Measurements from ENCODE around the gene TNFRSF21.
"Not testable (repeated sequence)": the region's sequence is repeated elsewhere in the genome, so short reads cannot be mapped to it uniquely, and the experiment has no call there.

Gene TNFRSF21

DNA sequence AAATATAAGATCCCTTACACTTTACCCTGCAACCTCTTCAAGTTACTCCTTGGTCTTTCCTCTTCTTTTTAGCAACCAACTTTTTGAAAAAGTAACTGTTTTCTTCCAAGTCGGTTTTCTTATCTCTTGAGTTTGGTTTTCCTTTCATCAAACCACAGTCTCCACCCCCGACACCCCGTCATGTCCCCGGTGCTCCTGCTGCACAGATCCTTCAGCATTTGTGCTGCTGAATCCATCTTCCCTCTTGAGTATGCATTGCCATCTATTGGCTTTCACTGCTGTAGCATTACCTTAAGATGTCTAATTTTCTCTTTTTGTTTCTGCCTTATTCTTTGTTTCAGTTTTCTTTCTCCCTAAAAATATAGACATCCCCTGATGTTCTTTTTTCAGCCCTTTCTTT is 11.9 kb upstream of the TNFRSF21 start:
- no peak for DNase-seq

DNA sequence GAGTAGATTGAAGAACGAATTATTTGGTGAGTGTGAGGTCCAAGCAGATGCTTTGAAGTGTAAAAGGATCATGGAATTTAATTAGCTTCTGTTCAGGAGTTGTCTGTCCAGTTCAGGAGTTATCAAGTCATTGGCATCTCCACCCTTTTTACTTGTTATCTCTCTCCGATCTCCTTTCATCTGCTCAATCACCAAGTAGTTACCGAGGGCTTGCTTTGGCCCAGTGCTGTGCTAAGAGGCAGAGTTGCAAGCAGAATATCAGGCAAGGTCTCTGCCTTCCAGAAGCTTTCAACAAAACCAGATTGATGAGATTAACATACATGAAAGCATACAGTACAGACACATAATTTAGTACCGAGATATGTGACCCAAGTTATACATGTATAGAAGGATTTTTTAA is 10.2 kb upstream of the TNFRSF21 start:
- DNase-seq: no peak

DNA sequence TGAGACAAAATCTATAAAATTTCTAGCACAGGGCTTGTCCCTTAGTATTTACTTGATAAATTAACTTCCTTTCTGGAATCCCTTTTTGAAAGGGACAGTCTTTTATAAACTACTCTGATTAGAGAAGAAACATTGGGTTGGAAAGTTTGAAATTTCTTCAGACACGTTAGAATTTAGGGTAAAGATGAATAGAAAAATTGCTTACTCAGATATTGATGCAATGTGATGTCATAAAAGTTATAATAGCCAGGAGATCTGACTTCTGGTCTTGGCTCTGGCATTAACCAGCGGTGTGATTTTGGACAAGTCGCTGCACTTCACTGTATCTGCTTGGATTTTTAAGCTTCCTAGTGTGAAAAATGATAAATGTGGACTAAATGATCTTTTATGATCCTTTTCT is 9.7 kb upstream of the TNFRSF21 start:
- no peak for DNase-seq

DNA sequence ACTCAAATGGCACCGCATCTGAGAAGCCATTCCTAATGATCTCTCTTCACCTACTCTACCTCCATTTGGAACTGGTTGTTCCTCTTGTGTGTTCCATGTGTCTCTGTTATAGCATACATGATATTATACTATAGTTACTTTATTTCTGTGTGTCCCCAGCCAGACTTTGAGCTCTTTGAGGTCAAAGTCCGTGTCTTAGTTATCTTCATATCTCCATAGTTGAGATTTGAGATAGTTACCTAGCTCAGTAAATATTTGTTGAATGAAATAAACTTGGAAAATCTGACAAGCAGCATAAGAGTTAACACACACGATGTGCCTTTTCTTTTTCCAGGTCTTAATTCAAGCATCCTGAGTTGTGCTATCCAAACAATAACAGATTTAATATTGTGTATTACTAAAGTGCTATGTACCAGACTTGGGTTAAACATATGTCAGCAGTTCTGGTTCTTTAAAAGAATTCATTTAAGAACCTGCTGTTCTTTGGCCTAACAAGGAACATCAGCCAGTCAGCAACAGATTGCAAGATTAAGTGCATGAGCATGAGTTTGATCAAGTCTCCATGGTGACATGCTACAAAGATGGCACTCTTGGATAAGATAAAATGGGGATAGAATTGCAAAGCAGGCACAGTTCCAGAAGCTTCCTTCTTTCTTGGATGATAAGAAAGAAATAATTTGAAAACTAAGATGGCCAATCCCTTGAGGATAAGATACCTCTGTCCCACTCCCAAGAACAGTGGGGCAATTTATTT is 8.7 kb upstream of the TNFRSF21 start:
- DNase-seq: no peak

DNA sequence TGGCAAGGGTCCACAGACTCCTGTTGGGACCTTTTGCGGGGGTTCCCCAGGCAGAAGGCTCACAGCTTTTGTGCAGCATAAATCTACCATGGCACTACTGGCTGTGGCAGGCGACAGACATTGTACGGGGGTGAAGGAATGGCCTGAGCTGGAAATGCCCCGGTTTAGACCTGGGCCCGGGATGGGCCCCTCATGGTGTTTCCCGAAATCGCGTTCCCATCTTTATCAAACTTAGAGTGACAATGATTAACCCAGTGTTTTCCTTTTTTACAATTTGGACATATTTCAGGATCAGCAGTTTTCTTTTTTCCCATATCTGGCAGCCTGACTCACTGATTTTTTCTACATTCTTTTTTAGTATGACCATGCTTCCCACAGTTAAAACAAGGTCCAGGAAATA is 5.5 kb upstream of the TNFRSF21 start:
- not testable (repeated sequence) for DNase-seq

- DNase-seq: no peak
Measured at GRCh38 chr6:47310131-47310480, 401 bp upstream of the TNFRSF21 start.

- DNase-seq: no peak
Measured at GRCh38 chr6:47308552-47309290, 984 bp downstream of the TNFRSF21 start.

GRCh38 chr6:47308198-47308517 is 1.5 kb downstream of the TNFRSF21 start:
- no peak for DNase-seq

- no peak for DNase-seq
Measured at GRCh38 chr6:47307362-47308197, 2.1 kb downstream of the TNFRSF21 start.

GRCh38 chr6:47306887-47307286 is 2.8 kb downstream of the TNFRSF21 start:
- DNase-seq: no peak

DNA sequence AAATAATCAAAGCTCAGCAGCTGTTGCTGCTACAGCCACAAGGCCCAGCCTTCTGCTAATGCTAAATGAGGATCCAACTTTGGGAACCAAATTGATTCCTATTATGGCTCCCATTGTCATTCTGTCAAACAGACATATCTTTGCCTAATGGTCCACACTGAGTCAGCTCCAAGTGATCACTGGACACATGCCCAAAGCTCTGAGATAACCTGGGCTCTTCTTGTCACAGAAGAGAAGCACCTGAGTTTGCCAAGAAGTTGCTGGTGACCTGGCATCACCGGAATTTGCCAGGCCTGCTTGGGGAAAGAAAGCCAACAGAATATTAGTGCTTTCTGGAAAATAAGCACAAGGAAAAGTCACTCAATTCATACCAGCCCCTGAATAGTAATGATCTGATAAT is 5.8 kb downstream of the TNFRSF21 start:
- DNase-seq: no peak

DNA sequence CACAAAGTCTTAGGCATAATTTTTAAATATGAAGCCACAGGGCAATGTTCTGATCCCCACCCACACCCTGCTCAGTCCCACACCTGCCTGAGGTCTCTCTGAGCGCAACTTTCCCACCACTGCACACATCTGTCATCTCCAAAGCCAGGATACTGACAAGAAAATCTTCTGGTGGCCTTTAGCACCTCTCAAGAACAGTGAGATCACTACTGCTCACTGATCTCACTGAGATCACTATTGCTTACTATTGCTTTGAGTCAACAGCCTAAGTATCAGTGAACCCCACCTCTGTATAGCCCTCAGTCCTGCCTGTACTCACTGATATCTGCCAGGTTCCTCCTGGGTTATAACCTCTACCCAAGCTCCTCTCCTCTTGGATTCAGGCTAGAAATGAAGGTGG is 6.4 kb downstream of the TNFRSF21 start:
- DNase-seq: no peak

GRCh38 chr6:47302043-47302442 is 7.7 kb downstream of the TNFRSF21 start:
- DNase-seq: no peak

- no peak for DNase-seq
Measured at GRCh38 chr6:47301441-47301840, 8.3 kb downstream of the TNFRSF21 start.

DNA sequence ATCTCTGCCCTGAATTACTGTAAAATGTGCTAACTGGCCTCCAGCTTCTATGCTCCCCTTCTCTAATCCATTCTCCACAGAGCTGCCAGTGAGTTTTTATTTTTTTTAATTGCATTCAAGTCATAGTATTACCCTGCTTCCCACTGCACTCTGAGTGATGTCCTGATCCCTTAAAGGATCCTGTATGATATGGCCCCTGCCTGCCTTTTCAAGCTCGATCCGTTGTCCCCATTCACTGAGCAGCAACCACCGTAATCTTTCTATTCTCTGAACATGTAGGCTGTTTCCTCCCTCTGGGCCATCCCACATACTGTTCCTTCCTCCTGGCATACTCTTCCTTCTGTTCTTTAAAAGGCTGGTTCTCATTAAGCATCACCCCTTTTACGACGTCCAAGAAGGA is 9.3 kb downstream of the TNFRSF21 start:
- DNase-seq: no peak

DNA sequence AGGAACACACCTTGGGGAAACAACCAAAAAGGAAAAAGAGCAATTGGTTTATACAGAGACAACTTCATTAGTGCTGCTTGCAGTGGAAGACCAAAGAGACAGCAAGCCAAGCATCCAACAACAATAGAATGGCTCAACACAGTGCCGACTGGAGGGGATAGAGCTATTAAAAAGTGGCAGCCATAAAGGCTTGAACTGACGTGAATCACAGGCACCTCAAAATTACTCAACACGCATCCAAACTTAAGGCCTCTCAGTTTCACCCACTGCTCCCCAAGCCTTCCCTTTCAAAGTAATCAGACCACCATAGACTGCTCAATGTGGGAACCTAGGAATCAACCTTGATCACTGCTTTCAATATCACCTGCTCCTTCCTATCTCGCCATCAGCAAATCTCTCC is 9.7 kb downstream of the TNFRSF21 start:
- no peak for DNase-seq

DNA sequence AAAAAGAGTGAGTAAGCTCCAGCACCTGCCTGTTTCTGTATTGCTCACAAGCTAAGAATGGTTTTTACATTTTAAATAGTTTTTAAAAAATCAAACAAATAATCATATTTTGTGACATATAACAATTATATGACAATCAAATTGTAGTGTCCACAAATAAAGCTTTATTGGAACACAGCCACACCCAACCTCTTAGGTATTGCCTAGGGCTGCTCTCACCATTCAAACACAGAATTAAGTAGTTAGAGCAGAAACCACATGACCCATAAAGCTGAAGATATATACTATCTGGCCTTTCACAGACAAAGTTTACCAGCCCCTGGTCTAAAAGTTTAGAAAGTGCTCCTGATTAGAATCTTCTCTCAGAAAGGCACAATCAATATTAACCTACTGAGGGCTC is 11.2 kb downstream of the TNFRSF21 start:
- DNase-seq: no peak

DNA sequence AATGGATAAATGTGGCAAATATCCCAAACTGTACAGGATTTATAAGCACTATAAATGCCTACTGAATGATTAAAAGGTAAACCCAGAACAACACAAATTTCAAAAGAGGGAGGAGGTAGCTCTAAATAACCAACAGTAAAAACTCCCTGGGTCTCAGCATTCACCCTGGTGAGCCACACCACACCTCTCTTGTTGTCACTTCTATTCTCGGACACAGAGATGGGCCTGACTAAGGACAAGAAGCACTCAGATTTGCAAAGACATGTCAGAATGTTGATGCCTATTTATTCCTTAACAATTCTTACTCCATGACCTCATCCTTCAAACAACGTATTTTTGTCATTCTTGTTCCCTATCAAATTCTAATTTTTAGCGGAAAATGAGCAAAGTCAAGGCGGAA is 14.7 kb downstream of the TNFRSF21 start:
- DNase-seq: no peak

- DNase-seq: no peak
Measured at GRCh38 chr6:47292944-47293343, 16.8 kb downstream of the TNFRSF21 start.

DNA sequence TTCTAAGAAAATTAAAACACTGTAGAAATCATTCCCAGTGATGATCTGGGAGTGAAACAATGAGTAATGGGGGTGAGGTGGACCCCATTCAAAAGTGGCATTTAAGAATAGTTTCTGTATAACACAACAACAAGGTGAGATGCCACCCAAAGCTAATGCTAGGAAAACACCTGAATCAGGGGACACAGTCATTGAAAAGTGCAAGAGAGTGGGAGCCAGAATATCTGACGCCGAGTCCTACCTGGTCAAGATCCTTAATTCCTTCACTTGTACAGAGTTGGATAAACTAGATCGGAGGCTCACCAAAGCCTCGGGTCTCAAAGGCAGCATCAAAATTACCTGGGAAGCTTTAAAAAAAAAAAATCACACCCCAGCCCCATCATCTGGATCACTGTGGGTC is 17.7 kb downstream of the TNFRSF21 start:
- DNase-seq: no peak

GRCh38 chr6:47290124-47290834 is 19.4 kb downstream of the TNFRSF21 start:
- no peak for DNase-seq

DNA sequence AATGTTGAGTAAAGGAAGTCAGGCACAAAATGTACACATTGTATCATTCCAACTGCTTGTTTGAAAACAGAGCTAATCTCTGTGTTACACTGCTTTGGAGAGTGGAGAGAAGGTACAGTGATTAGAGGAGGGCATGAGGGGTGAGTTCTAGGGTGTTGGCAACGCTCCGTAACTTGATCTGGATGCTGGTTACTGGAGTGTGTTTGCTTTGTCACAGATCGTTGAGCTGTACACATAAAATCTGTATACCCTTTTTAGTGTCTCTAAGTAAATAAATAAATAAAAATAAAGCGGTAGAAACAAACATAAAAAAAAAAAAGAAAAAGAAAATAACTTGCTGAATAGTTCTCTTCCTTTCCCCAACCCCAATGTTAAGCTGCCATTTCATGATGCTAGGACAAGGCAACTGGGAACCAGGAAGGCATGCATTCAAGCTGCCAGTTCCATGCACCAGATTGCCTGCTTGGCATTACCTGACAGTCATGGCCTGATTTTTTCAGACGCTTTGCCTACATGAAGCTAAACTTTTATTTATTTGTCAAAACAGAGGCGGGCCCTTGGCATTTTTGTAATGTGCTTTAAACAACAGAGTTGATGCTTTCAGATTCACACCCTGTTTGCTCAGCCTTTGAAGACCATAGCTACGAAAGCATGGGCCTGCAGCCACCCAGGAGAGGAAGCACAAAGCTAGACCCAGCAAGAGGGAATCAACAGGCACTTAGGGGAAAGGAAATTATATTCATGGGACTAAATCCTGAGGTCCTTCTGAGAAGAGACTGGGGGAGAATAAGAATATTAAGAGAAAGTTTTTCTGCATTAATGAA is 21.2 kb downstream of the TNFRSF21 start:
- no peak for DNase-seq
